Keratinocyte (primary cell): ENCODE data around the gene PISD.

ENCODE experiments used
- EZH2 ChIP-seq: IDR thresholded peaks from one replicate; pipeline ENCODE4 v1.6.1; 2012; ENCODE audit warnings: inconsistent platforms, mild to moderate bottlenecking, low read length, moderate library complexity
- TF ChIP-seq, protein P1 (sequence below), 3 experiments: IDR thresholded peaks in 1 of 3; conservative IDR thresholded peaks in 1 of 3; optimal IDR thresholded peaks in 1 of 3; 2 replicates in 2 of 3; 3 replicates in 1 of 3; pipeline versions ENCODE3 to v1.5.1; 2011; ENCODE audit warnings: low read length in 3 of 3, mild to moderate bottlenecking in 3 of 3, moderate library complexity in 2 of 3, control low read depth in 1 of 3, inconsistent platforms in 1 of 3; ENCODE audit not compliant: insufficient read depth in 2 of 3; ENCODE audit errors: extremely low read depth in 1 of 3

DNA sequence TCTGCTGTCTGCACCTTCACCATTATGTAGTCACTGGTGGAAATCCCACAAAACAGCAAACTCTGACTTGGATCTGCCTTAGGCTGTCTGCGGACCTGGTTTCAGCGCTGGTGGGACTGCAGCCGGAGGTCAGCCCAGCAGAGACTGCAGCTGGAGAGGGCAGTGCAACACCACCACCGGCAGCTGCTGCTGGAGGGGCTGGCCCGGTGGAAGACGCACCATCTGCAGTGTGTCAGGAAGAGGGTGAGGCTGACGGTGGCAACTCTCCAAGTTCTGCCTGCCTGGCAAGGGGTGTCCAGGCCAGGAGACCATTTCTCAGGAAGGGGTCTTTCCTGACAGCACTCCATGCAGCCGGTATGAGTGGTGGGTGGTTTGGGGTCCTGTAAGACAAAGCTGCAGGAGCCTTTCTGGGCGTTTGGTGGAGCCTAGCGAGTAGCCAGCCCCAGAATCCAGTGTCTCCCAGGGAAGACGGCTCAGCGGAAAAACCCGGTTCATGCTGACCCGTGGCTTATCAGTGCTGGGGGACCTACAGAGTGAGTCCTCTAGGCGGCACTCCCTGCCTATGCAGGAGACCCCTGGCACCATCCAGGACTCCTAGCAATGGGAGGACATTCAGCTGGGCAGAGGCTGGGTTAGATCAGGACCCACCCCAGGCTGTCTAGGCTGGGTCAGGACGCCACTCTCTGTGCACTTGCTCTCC is 50.8 kb downstream of the PISD start:
- TF ChIP-seq, protein P1, sequence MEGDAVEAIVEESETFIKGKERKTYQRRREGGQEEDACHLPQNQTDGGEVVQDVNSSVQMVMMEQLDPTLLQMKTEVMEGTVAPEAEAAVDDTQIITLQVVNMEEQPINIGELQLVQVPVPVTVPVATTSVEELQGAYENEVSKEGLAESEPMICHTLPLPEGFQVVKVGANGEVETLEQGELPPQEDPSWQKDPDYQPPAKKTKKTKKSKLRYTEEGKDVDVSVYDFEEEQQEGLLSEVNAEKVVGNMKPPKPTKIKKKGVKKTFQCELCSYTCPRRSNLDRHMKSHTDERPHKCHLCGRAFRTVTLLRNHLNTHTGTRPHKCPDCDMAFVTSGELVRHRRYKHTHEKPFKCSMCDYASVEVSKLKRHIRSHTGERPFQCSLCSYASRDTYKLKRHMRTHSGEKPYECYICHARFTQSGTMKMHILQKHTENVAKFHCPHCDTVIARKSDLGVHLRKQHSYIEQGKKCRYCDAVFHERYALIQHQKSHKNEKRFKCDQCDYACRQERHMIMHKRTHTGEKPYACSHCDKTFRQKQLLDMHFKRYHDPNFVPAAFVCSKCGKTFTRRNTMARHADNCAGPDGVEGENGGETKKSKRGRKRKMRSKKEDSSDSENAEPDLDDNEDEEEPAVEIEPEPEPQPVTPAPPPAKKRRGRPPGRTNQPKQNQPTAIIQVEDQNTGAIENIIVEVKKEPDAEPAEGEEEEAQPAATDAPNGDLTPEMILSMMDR (optimal IDR thresholded peaks at IDR 0.05 in 1 of 3, IDR thresholded peaks at IDR 0.05 in 1 of 3, conservative IDR thresholded peaks at IDR 0.05 in 1 of 3; ENCODE audit: extremely low read depth in 1 of 3, insufficient read depth in 2 of 3, low read length in 3 of 3) = no peak
- TF ChIP-seq EZH2 = no peak
